ENCODE measurements around the gene CASKIN1.

GRCh38 chr16:2213817-2214718 lies 17.7 kb upstream of the CASKIN1 start:
- no peak for TF ChIP-seq EZH2 (IDR thresholded peaks at IDR 0.05)
- TF ChIP-seq POLR2AphosphoS5 (IDR thresholded peaks at IDR 0.05; ENCODE audit: borderline replicate concordance, low read depth, low read length), result no peak
